ENCODE results near the gene OARD1.
"Not testable (repeated sequence)": the region's sequence is repeated elsewhere in the genome, so short reads cannot be mapped to it uniquely, and the experiment has no call there.

The OARD1 gene, protein sequence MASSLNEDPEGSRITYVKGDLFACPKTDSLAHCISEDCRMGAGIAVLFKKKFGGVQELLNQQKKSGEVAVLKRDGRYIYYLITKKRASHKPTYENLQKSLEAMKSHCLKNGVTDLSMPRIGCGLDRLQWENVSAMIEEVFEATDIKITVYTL

DNA sequence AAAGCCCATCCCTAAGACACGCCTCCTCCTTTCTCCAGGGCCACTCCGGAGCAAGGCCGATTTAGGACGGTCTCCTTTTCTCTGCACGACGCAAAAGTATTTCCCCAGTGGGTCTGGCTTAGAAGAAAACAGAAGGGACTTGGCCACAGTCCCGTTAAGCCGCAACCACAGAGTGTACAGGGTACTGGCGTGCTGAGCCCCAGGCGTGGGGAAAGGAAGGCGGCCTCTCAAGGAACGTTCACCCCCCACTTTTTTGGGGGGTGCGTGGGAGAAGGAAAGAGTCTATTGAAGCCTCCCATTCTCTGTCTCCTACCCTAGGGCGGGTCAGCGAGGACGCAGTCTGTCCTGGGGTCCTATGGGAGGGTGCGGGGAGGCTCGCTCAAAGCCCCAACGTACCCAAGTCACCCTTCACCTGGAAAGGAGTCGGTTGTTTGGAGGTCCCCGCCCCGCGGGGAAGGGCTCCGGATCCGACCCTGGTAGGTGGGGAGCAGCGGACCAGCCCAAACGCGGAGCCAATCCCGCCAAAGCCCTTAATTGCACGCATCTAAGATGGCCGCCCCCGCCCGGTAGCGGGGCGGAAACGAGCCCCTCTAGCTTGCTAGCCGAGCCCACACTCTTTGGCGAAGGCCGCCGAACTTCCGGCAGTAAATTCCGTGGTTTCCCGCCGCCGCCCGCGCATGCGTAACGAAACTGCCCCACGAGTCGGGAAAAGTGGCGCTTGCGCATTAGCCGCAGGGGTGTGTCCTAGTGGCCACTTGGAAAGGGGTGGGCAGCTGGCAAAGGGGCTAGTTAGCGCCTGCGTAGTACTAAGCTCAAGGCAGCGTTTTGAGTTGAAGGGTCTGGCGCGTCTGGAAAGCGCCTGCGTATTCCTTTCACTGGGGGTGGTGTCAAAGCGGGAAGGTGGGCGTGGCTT is at the start of gene OARD1:
OARD1 (minus strand) TSS at position 434 of the 913 bp plus-strand sequence. CDS start 722 bp downstream, outside the sequence.
- DNase-seq (peak; percentile 100), ATAC-seq (peak; percentile 86)
- Mint-ChIP-seq H3K4me3 (peak within 1 kb of the TSS; percentile 93 to 95), H3K9me3 (no peaks in the 10 kb centered on the region), H3K27ac (peak within 1 kb of the TSS; percentile 97), H3K27me3 (no peaks in the 10 kb centered on the region), H3K4me1 (peaks cover 40% of the 10 kb centered on the region)

DNA sequence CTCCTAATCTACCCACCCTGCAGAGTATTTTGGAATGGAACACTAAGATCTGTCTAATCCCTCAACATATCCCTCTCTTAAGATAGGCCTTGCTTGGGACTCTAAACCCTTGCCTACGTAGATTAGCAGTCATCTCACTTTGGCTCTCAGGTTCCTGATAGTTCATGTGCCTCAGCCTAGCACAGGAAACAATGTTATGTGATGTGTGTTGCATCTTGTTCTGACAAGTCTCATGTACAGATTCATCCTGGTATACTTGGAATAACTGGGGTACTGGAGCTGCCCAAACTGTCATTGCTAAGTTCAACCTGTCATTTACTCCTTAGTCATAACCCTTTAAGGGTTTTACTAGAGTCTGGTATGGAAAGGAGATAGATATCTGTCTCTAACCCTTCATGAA is 47.9 kb upstream of the OARD1 start:
- no peak overlapping the region for H3K27ac Mint-ChIP-seq
- DNase-seq (no peak), ATAC-seq (no peak)
- H3K9me3 Mint-ChIP-seq, result no peaks in the 10 kb centered on the region
- no peak overlapping the region for H3K4me3 Mint-ChIP-seq
- H3K27me3 Mint-ChIP-seq, result no peaks in the 10 kb centered on the region
- H3K4me1 Mint-ChIP-seq, result no peaks in the 10 kb centered on the region

DNA sequence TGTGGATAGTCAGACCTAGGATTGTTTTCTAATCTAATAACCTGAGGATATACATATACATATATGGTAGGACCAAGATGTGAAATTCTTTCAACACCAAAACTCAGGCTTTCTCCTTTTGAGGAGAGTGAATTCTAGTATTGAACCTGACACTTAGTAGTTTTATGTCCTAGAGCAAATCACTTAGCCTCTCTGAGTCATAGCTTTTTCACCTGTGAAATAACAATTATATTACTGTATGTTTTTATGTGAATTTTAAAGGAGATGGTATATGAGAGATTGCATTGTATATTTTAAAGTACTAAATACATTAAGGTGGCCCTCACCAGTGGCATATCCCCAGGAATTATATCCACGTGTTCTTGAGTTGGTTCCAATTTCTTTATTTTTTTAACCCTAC is 47.4 kb upstream of the OARD1 start:
- Mint-ChIP-seq H3K4me1 (no peaks in the 10 kb centered on the region), H3K9me3 (no peaks in the 10 kb centered on the region), H3K4me3 (no peak overlapping the region), H3K27ac (no peak overlapping the region), H3K27me3 (no peaks in the 10 kb centered on the region)
- DNase-seq (no peak), ATAC-seq (no peak)

DNA sequence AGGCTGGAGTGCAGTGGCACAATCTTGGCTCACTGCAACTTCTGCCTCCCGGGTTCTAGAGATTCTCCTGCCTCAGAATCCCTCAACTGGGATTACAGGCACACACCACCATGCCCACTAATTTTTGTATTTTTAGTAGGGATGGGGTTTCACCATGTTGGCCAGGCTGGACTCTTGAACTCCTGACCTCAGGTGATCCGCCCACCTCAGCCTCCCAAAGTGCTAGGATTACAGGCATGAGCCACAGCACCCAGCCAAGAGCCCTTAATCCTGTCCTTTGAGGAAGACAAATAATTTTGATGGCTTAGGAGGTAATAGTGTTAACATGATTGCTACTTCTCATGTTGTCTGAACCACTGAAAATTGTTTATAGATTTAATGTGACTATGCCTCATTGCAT is 42.9 kb upstream of the OARD1 start:
- ATAC-seq, H3K9me3 Mint-ChIP-seq, H3K27ac Mint-ChIP-seq, DNase-seq, H3K27me3 Mint-ChIP-seq, H3K4me3 Mint-ChIP-seq, H3K4me1 Mint-ChIP-seq: not testable (repeated sequence)

DNA sequence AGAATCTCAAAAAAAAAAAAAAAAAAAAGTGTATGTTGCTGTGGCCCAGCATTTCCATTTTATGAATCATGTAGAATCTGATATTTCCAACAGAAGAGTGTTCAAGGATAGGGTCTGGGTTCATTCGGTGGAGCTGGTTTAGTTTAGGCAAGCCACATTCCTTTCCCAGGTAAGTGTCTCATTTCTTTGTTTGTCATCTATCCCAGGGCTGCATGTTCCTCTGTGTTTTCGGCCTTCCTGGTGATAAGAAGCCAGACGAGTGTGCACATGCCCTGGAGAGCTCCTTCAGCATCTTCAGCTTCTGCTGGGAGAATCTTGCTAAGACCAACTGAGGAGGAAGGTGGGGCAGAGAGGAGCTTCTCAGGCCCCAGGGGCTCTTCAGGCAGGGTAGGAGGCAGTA is 38.9 kb upstream of the OARD1 start:
- Mint-ChIP-seq H3K4me3 (no peak overlapping the region), H3K4me1 (no peaks in the 10 kb centered on the region), H3K27me3 (no peaks in the 10 kb centered on the region), H3K27ac (peak overlapping the region in 1 of 2 donors; percentile 8), H3K9me3 (no peaks in the 10 kb centered on the region)
- DNase-seq (no peak), ATAC-seq (no peak)

DNA sequence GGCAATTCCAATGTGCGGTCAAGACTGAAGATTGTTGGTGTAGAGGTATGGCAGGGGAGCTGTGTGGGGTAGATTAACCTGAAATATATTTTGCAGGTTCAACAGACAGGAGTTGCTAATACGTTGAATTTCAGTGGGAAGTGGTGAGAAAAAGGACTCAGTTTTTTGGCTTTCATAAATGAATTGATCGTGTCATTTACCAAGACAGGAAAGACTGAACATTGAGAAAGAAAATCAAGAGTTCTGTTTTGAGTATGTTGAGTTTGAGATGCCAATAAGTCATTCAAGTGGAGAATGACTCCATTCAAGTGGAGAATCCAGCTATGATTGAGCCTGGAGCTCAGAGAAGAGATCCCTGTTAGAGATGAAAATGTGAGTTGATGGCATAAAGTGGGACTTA is 31.7 kb upstream of the OARD1 start:
- H3K27ac Mint-ChIP-seq, result no peak overlapping the region
- peaks cover 6% of the 10 kb centered on the region for H3K4me1 Mint-ChIP-seq
- no peaks in the 10 kb centered on the region for H3K9me3 Mint-ChIP-seq
- ATAC-seq (peak; percentile 79), DNase-seq (no peak)
- no peaks in the 10 kb centered on the region for H3K27me3 Mint-ChIP-seq
- H3K4me3 Mint-ChIP-seq, result no peak overlapping the region

DNA sequence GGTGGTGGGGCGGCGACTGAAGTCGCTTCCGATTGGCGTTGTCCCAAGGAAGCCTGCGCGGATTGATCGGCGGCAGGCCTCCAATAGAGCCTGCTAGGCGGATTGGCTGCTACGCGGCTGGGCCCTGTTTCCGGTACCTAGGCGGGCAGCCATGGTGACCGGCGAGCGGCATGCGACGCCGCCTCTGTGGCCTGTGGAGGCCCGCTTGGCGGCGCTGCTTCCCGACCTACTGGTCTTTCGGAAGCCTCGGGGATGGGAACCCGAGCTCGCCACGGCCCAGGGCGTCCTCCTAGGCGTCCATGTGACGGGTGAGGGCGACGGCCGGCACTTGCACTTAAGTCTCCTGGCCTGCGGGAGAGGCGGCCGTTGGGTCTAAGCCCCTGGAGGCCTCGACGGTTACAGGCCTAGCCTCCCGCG is 28.7 kb upstream of the OARD1 start:
- no peaks in the 10 kb centered on the region for H3K9me3 Mint-ChIP-seq
- no peaks in the 10 kb centered on the region for H3K27me3 Mint-ChIP-seq
- peaks cover 16% of the 10 kb centered on the region for H3K4me1 Mint-ChIP-seq
- DNase-seq (no peak), ATAC-seq (no peak)
- no peak overlapping the region for H3K4me3 Mint-ChIP-seq
- no peak overlapping the region for H3K27ac Mint-ChIP-seq

DNA sequence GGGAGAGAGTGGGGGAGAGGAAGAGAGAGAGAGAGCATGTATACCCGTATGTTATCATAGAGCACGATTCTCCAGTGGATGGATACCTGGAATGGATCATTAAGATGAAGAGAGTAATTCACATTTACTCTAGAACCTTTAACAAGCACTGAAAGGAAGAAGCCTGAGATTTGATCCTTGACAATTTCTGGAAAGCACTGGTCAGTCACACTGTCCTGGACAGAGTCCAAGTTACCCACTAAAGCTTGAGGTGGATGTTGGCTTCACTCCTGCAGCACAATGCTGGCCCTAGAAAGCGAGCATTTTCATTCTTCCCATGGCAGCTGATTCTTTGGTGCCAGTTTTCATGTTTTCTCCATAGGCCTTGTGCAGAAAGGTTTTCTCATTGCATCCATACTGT is 26.2 kb upstream of the OARD1 start:
- H3K4me1 Mint-ChIP-seq, result peaks cover 16% of the 10 kb centered on the region
- H3K4me3 Mint-ChIP-seq, result no peak overlapping the region
- no peak for ATAC-seq
- no peaks in the 10 kb centered on the region for H3K27me3 Mint-ChIP-seq
- peak overlapping the region in 1 of 2 donors; percentile 27 for H3K27ac Mint-ChIP-seq
- DNase-seq, result no peak
- no peaks in the 10 kb centered on the region for H3K9me3 Mint-ChIP-seq

DNA sequence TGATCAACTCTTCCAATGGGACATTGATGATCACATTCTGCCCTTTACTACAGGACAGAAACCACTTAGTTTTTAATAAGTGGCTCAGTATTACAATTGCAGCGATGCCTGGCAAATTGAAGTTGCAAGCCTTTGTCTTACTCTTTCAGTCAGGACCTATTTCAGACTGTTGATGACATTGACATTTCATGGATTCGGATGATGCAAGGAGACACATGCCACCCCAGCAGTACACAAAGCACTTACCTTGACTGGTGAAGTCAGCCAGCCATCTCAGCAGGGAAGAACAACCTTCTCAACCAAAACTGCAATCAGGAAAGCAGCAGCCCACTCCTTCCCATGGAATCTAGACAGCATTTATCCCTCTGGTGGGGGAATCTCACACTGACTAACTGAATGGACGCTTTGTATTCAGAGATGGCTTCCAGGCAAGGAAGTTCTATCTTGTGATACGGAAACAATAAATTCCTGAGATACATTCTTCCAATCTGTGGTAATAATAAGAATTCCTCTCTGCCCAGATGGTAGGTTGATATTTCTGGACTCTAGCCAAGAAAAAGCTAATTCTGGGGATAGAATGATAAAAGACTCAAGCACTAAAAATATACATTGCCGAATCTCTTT is 25.4 kb upstream of the OARD1 start:
- H3K27ac Mint-ChIP-seq, result no peak overlapping the region
- H3K27me3 Mint-ChIP-seq, result no peaks in the 10 kb centered on the region
- H3K9me3 Mint-ChIP-seq, result no peaks in the 10 kb centered on the region
- H3K4me1 Mint-ChIP-seq, result peaks cover 16% of the 10 kb centered on the region
- H3K4me3 Mint-ChIP-seq, result no peak overlapping the region
- ATAC-seq (no peak), DNase-seq (no peak)

DNA sequence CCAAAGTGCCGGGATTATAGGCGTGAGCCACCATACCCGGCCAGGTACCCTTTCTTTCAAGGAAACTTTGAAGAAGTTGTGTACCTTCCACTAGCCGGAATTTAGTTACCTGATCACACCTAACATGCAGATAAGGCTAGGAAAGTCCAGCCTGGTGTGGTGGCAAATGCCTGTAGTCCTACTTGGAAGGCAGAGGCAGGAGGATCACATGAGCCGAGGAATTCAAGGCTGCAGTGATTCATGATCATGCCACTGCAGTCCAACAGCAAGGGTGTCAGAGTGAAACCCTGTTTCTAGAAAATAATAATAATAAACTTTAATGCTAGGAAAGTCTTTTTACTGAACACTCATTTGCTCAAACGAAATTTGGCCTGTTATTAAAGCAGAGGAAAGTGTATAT is 21.6 kb upstream of the OARD1 start:
- no peak overlapping the region for H3K27ac Mint-ChIP-seq
- DNase-seq, result no peak
- no peaks in the 10 kb centered on the region for H3K9me3 Mint-ChIP-seq
- no peaks in the 10 kb centered on the region for H3K27me3 Mint-ChIP-seq
- H3K4me3 Mint-ChIP-seq, result no peak overlapping the region
- H3K4me1 Mint-ChIP-seq, result peaks cover 8% of the 10 kb centered on the region
- no peak for ATAC-seq

DNA sequence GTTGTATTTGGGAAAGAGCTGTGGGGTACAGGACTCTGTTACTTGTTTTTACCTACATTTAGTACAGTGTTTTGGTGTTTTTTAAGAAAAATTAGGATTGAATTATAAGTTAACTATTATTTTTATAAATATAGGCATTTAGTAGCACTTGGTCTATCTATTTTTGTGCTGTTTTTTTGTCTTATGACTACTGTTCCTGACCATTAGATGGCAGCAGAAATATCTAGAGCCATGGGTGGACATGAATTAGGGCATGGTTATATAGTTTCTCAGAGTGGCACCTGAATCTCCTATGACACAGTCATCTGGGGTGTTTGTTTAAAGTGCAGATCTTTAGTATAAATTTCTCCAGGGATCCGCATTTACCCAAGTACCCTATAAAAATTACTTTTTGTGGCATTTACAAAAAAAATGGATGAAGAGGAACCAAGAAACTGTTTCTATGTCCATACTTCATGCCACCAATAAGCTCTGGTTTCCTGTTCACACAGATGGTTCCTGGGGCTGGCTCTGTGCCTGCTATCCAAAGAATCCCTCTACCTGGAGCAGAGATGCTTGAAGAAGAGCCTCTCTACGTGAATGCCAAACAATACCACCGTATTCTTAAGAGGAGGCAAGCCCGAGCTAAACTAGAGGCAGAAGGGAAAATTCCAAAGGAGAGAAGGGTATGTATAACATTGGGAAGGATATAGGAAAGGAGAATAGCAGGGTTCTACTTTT is 20.4 kb upstream of the OARD1 start:
- Mint-ChIP-seq H3K9me3 (no peaks in the 10 kb centered on the region), H3K4me1 (no peaks in the 10 kb centered on the region), H3K27me3 (no peaks in the 10 kb centered on the region), H3K4me3 (no peak overlapping the region), H3K27ac (no peak overlapping the region)
- no peak for DNase-seq
- no peak for ATAC-seq

DNA sequence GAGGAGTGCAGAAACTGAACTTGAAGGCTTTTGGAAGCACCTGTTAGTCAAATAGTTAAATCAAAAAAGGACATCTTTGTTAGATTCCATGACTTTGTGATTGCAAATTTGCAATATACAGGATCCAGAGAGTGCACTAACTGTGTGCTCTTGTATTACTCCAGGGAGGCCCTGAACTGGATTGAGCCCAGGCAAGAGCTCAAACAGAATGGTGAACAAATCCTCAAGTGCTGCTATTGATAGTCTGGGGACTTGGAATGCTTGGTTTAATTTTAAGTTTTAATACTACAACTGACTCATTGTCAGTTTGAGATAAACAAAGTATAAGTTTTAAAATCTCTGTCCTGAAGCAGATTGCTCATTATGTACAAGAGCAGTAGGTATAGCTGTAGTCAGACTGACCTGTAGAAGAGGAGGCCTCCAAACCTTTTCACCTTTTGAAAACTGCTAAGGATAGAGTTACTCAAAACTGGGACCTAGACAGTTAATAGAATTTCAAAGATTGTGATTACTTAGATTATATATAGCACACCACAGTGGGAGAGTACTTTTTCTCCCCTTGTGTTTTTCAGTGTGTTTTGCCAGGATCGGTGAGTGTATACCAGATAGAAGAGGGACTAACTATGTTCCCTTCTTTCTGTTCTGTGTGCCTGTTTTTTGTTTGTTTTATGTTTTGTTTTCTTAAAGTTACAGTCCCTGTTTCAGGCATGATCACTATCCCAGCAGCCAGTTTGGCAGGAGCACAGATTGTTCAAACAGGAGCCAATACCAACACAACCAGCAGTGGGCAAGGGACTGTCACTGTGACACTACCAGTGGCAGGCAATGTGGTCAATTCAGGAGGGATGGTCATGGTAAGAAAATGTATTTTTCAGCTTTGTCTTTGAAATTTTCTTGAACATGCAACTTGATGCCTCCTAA is 18.9 kb upstream of the OARD1 start:
- no peak for ATAC-seq
- Mint-ChIP-seq H3K4me3 (no peak overlapping the region), H3K9me3 (no peaks in the 10 kb centered on the region), H3K27me3 (no peaks in the 10 kb centered on the region), H3K27ac (peak overlapping the region in 1 of 2 donors; percentile 74), H3K4me1 (no peaks in the 10 kb centered on the region)
- DNase-seq, result no peak

DNA sequence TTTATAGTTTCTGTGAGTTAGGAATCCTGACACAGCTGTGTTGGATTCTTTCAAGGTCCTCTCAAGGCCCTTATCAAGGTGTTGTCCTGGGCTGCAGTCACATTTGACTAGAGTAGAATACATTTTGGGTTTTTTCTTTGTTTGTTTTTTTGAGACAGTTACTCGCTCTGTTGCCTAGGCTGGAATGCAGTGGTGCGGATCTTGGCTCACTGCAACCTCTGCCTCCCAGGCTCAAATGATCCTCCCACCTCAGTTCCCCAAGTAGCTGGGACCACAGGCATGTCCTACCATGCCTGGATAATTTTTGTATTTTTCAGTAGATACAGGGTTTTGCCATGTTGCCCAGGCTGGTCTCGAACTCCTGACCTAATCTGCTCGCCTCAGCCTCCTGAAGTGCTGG is 16.3 kb upstream of the OARD1 start:
- no peak overlapping the region for H3K4me3 Mint-ChIP-seq
- H3K27ac Mint-ChIP-seq, result no peak overlapping the region
- DNase-seq, result no peak
- H3K4me1 Mint-ChIP-seq, result no peaks in the 10 kb centered on the region
- H3K27me3 Mint-ChIP-seq, result no peaks in the 10 kb centered on the region
- H3K9me3 Mint-ChIP-seq, result no peaks in the 10 kb centered on the region
- no peak for ATAC-seq

DNA sequence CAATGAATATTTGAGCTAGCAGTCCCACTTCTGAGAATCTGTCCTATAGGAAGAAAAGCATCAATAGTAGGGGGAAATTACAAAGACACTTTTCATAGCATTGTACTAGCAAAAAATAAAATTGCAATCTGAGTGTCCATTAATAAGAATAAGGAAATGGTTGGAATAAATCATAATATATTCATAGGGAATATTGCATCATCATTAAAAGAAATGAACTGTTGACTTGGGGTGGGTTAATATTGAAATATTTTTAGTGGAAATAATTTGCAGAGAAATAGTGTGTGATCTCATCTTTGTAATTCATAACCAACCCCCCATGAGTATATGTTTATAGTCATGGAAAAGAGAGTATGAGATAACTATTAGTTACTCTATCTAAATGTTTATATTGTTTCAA is 13.0 kb upstream of the OARD1 start:
- H3K27ac Mint-ChIP-seq, result no peak overlapping the region
- ATAC-seq (no peak), DNase-seq (no peak)
- H3K4me3 Mint-ChIP-seq, result no peak overlapping the region
- H3K4me1 Mint-ChIP-seq, result peaks cover 21% of the 10 kb centered on the region
- H3K9me3 Mint-ChIP-seq, result no peaks in the 10 kb centered on the region
- H3K27me3 Mint-ChIP-seq, result no peaks in the 10 kb centered on the region

DNA sequence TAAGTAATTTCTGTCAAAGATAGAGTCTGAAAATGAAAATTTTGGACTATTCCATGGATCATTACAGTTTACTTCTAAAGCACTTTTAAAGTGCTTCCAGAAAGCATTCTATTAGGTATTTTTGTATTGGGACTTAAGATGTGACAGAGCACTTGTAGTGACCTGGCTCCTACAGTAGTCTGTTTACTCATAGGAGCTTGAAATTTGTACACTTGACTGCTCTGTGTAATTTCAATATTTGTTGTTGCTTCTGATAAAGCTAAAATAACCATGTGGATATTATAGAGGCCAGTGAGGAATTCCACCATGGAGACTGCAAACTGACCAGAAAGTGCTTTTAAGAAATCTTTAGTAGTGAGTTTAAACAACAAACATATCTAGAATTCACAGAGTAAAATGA is 10.9 kb upstream of the OARD1 start:
- Mint-ChIP-seq H3K4me3 (no peak overlapping the region), H3K9me3 (no peaks in the 10 kb centered on the region), H3K27ac (no peak overlapping the region), H3K27me3 (no peaks in the 10 kb centered on the region), H3K4me1 (peaks cover 36% of the 10 kb centered on the region)
- no peak for ATAC-seq
- DNase-seq, result no peak

Measured in stimulated activated naive CD8-positive, alpha-beta T cell treated with anti-CD3 and anti-CD28 coated beads, Interleukin-15, amount 100 ng/mL, for 72 hours (primary cell).